Kasumi-1 (cell line): ENCODE results near the gene EOLA2.
"Not testable (repeated sequence)": the region's sequence is repeated elsewhere in the genome, so short reads cannot be mapped to it uniquely, and the experiment has no call there.

Experiments
- DNase-seq, 2 experiments: peaks; one replicate each; lab custom pipeline; 2025; lab: John Stamatoyannopoulos, UW

Gene EOLA2

GRCh38 chrX:149932970-149933369 lies 5.3 kb downstream of the EOLA2 start:
- not testable (repeated sequence) for DNase-seq

GRCh38 chrX:149932150-149932549 lies 6.1 kb downstream of the EOLA2 start:
- not testable (repeated sequence) for DNase-seq

- not testable (repeated sequence) for DNase-seq
Observed at GRCh38 chrX:149931355-149931754, 6.9 kb downstream of the EOLA2 start.

- not testable (repeated sequence) for DNase-seq
Observed at GRCh38 chrX:149929400-149929799, 8.9 kb downstream of the EOLA2 start, which contains the start of gene HSFX4. Gene HSFX4, plus strand, starts transcription at chrX:149929573. Its CDS starts 72 bp downstream, at chrX:149929645.

GRCh38 chrX:149928635-149929034 lies 9.7 kb downstream of the EOLA2 start:
- DNase-seq: not testable (repeated sequence)

GRCh38 chrX:149927964-149928258 lies 10.4 kb downstream of the EOLA2 start:
- not testable (repeated sequence) for DNase-seq

- not testable (repeated sequence) for DNase-seq
Observed at GRCh38 chrX:149927245-149927963, 10.9 kb downstream of the EOLA2 start.

- DNase-seq: not testable (repeated sequence)
Observed at GRCh38 chrX:149924434-149924833, 13.9 kb downstream of the EOLA2 start.

GRCh38 chrX:149923836-149924235 lies 14.5 kb downstream of the EOLA2 start:
- DNase-seq: not testable (repeated sequence)

- DNase-seq: no peak
Observed at GRCh38 chrX:149916745-149917392, 21.4 kb downstream of the EOLA2 start.

GRCh38 chrX:149910178-149910695 lies 28.1 kb downstream of the EOLA2 start:
- no peak for DNase-seq

GRCh38 chrX:149909324-149910177 lies 28.7 kb downstream of the EOLA2 start:
- DNase-seq: no peak

GRCh38 chrX:149908727-149909126 lies 29.6 kb downstream of the EOLA2 start:
- no peak for DNase-seq

GRCh38 chrX:149908308-149908707 lies 30.0 kb downstream of the EOLA2 start:
- no peak for DNase-seq

- DNase-seq: peak; percentile 6 to 8
Observed at GRCh38 chrX:149903889-149904748, 34.2 kb downstream of the EOLA2 start.

- no peak for DNase-seq
Observed at GRCh38 chrX:149898554-149898953, 39.7 kb downstream of the EOLA2 start.

- not testable (repeated sequence) for DNase-seq
Observed at GRCh38 chrX:149890828-149891227, 47.5 kb downstream of the EOLA2 start.
